ENCODE measurements around the gene ANKRD39. TPM values are rescaled to one million over a fixed set of nuclear protein-coding genes. Genes with fewer than 3 reads are reported as not detected.

ANKRD39 gene
- total RNA-seq, 2 experiments from 2014 or later, result 31.3 to 31.6 TPM

DNA sequence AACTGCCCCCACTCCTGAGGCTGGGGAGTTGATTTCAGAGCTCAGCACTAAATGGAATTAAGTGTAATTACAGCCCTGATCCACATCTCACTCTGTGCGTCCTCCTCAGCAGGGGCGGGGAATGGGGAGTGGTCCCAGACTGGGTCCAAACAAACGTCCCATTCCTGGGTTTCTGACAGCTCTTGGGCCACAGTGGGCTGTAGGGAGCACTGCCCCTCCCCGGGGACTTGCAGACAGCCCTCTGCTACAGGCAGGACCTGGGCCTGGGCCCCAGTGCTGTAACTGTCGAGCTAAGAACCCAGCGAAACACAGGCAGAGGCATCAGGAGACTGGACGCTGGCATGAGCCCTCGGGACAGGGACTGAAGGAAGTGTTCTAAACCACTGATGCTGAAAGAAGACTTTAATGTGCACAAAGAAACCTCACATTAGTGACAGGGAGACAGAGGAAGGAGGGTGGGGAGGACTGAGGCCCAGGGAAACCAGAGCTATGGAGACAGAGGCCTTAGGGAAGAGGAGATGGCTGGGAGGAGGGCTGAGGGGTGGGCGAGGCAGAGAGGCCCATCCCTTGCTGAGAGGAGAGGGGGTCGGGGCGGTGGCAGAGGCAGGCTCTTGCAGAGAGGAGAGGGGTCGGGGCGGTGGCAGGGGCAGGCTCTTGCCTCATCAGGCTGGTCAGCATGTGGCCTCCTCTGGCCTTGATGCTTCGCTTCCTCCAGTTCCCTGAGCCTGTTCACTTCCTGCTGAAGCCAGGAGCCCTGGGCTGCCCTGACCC, 17.9 kb upstream of the ANKRD39 start:
- CTCF ChIA-PET, result interaction anchor here (1.1 to 1.2 kb wide), 2 partner anchors 17 to 75 kb away, joined by 4 to 5 read pairs; no protein-coding TSS in a partner anchor
- POLR2A ChIA-PET, result no interaction called here

DNA sequence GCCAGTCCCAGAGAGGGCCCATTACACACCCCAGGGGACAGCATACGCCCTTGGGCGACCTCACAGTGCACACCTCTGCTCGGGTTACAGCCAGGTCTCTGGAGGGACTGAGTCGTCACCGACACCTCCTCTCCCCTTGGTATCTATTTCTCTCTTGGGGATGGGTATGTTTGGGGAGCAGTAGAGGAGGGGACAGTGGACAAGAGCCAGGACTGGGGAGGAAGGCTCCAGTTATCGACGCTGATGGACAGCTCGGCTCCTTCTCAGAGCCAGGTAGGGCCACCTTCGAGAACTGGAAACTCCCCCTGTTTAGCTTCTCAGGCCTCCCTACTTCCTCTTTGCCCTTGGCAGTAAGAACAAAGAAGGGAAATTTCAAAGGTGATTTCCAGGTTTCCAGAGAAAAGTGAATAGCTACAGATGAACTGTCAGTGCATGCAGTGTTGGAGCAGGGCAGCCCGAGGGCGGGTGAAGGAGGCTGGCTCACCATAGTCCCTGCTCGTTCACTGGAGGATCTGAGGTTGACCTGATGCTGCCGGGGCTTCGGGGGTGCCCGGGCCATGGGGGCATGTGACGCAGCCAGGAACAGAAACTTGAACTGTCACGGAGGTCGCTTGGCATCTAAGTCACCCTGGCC, 16.5 kb upstream of the ANKRD39 start:
- ChIA-PET POLR2A (interaction anchor here (0.6 kb wide), 1 partner anchor 16 kb away, joined by 4 read pairs; no protein-coding TSS in a partner anchor), CTCF (interaction anchor here (0.6 to 1.1 kb wide), 2 partner anchors 77 kb away, joined by 3 to 5 read pairs; no protein-coding TSS in a partner anchor)

DNA sequence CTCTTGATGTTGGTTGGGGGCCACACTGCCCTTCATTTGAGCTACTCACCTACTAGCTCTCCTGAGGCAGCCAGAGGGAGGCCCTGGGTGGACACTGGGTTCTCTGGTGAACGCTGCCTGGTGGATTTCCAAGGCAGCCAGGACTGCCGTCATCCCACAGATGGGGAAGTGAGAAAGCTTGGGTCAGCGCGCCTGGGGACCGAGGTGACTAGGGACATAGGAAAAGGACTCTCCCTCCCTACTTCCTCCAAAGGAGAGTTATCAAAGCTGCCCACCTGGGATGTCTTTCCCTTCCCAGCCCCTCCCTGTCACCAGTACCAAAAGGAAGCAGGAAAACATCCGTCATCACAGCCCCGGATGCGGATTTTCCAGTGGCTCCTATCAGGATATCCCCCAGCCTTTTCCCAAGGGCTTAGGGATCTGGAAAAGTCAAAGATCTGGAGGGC, 15.9 kb upstream of the ANKRD39 start:
- ChIA-PET CTCF (interaction anchor here (0.6 to 0.8 kb wide), 3 partner anchors 15 to 77 kb away, joined by 3 to 4 read pairs (median 4); partner anchors contain the start of gene ANKRD39), POLR2A (interaction anchor here (0.6 kb wide), 1 partner anchor 15 kb away, joined by 4 read pairs; no protein-coding TSS in a partner anchor)

DNA sequence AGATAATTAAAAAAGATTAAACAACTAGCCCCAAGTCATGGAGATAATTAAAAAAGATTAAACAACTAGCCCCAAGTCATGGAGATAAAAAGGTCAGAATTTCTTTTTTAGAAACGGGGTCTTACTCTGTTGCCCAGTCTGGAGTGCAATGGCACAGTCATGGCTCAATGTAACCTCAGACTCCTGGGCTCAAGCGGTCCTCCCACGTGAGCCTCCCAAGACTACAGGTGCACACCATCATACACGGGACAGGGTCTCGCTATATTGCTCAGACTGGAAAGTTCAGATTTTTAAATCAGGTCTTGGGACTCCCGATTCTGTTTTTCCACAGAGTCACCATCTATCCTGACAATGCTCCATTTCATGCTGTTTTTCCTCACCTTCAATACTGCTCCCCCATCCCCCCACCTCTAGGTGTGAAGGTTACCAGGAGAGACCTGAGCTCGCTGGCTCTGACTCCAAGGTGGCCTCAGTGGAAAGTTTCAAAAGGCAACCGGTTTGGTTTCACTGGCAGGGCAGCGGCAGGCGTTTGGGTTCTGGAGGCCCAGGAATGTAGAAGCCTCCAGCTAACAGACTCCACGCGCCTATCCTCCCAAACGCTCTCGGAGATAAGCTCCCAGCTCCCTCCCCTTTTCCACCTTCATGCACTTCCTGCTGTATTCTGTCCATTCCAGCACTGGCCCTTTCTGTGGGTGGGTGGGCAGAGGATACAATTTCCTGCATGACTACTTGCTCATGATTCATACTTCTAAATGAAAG, 15.0 kb upstream of the ANKRD39 start:
- ChIA-PET CTCF (interaction anchor here (0.6 to 0.8 kb wide), 2 partner anchors 15 to 68 kb away, joined by 4 read pairs; partner anchors contain the start of gene ANKRD39), POLR2A (no interaction called here)

DNA sequence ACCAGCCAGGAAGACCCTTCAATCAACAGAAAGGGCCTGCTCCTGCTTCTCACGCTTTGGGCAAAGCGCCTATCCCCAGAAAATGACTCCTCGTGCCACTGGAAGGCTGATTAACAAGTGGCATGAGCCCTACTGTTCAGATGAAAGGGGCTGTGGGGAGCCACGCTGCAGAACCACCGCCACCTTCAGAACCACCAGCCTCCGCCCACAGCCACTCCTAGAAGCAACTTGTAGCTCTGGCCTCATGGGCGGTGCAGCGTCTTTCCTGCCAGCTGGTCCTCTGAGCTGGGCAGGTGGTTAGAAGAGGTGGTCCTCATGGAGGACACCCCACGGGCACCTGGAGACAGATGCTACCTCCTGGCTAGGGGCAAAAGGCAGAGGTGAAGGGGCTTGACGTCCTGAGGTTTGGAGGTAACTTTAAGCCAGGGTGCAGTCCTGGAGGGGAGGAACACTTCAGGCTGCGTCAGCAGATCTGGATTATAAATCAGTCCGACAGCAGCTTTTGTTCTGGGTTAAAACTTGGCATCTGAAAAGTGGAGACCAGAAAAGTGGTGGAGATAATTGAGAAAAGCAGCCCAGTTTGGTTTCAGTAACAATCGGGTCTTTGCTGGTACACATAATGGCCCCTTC, 12.9 kb upstream of the ANKRD39 start:
- POLR2A ChIA-PET, result interaction anchor here (1.1 kb wide), 1 partner anchor 12 kb away, joined by 5 read pairs; no protein-coding TSS in a partner anchor
- CTCF ChIA-PET, result interaction anchor here (0.8 to 1.4 kb wide), 4 partner anchors 13 to 241 kb away, joined by 3 to 4 read pairs (median 3); partner anchors contain the start of gene ANKRD39

DNA sequence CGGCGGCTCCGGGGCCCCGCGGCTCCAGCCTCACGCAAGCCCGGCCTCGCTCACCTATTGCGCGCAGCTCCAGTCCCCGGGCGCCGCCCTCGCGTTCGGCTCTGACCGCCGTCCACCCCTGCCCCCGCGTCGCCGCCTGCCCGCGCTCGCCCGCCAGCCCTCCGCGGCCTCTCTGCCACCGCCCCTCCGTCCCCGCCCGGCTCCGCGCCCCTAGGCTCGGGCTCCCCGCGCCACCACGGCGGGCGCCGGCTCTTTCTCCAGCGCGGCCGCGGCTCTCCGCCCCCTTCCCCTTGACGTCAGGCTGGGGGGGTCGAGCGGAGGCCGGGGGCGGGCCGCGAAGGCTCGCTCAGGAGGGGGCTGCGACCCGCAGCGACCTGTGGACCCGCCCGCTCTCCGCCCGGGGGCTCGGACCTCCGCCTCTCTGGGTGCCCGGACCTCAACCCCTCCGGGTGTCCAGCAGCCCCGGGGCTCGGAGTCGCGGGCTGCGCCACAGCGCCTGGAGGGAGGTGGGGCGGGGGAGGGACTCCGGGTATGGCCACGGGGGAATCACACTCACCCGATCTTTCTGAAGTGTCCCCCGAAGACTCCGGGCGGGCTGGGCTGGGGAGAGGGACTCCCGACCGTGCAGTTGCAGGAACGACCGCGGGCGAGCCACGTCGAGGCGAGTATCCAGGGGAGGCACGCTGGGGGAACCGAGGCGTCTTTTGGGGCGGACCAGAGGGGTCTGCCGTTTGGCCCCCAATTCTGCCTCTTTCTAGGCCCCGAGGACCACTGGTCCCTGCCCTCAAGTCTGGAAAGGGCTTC, 12.2 kb upstream of the ANKRD39 start, which contains the start of gene SEMA4C:
Gene SEMA4C, minus strand, starts transcription at position 259 of the 804 bp plus-strand sequence. CDS start 2,194 bp downstream, outside the sequence.
- ChIA-PET POLR2A (interaction anchor here (0.6 to 1.1 kb wide), 2 partner anchors 12 to 834 kb away, joined by 4 to 5 read pairs; no protein-coding TSS in a partner anchor), CTCF (interaction anchor here (1.1 to 4.5 kb wide), 4 partner anchors 12 to 242 kb away, joined by 3 to 39 read pairs (median 4); partner anchors contain the start of gene ANKRD39)

DNA sequence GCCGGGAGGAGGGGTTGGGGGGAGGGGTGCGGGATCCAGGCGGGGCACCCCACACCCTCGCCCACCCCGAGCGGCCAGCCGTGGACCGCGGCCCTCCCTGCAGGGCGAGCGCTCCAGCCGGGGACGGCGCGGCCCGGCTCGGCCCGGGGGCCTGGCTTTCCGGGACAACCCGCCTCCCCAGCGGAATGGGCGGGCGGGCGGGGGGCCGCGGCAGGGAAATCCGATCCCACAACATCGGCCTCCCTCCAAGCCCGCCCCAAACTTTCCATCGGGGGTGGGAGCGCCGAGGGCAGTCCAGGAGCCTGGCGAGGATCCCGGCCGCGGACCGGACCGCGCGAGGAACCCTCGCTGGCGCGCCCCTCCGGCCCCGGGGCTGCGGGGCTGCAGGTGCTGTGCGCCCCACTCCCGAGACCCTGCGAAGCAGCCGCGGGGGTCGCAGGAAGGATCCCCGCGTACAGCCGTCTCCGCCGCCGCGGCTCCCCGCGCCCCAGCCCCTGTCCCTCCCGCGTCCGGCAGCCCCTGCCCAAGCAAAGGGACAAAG, 11.5 kb upstream of the ANKRD39 start:
- ChIA-PET CTCF (interaction anchor here (0.9 to 4.5 kb wide), 5 partner anchors 11 to 244 kb away, joined by 3 to 39 read pairs (median 4); partner anchors contain the start of gene ANKRD39), POLR2A (interaction anchor here (0.6 to 1.0 kb wide), 3 partner anchors 53 to 835 kb away, joined by 3 to 4 read pairs (median 4); partner anchors contain the start of gene CNNM3)

DNA sequence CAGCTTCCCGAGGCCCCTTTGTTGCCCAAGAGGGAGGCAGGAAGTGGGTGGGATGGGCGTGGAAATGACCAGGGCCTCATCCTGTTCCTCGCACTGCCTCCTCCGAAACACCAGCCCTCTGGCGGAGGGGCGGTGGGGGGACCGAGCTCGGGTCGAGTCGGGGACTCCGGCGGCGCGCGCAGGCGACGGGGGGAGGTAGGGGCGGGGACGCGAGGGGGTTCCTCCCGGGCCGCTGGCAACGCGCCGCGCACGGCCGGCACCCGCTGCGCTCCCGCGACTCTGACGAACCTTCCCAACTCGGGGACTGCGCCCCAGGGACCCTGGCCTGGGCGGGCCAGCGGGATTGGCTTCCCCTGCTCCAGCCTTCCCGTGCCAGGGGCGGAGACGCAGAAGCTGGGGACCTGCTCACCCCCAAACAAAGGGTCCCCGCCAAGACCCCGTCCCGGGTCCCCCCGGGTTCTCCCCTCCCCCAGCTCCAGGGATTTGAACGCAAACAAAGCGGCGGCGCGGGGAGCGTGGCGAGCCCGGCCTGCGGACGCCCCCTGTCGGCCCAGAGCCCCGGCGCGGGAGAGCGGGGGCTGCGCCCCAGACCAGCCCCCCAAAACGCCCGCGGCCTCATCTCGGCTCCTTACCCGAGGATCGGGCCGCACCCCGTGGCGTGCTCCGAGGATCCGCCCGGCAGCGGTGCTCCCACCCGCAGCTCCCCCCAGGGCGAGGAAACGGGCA, 10.9 kb upstream of the ANKRD39 start:
- ChIA-PET POLR2A (interaction anchor here (0.6 to 1.2 kb wide), 7 partner anchors 10 to 873 kb away, joined by 3 to 5 read pairs (median 4); partner anchors contain the start of genes ANKRD39 and CNNM3), CTCF (interaction anchor here (0.6 to 4.5 kb wide), 11 partner anchors 11 to 314 kb away, joined by 3 to 39 read pairs (median 3); partner anchors contain the start of gene ANKRD39)

DNA sequence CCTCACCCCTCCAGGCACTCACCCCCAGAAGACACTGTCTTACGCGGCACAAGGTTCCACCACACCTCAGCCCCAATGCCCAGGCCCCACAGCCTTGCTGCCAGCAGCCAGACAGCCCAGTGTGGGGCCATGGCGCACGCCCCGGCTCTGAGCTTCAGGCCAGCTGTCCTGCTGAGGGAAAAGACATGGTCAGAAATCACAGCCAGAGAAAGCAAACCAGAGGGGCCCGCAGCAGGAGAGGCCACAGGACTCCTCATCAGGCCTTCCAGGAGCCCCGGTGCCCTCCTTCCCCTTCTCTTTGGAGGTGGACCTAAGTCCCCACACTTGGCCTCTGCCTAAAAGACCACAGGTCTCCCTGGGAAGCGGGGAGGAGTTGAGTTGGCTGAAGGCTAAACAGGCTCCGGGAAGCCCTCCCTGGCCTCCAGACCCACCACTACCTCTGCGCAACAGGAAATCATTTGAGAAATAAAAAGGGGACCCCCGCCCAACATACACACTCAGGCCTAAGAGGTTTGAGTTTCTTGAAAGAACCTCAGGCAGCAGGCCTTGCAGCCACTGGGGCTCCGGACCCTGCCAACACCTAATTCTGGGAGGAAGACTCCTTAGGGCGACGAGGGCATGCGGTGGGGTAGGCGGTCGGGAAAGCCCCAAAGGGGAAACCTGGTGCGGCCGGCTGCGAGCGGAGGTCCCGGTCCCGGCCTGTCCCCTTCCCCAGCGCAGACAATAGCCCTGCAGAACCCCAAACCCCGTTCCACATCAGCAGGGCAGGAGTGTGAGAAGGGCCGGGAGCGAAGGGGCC, 10.1 kb upstream of the ANKRD39 start:
- POLR2A ChIA-PET, result interaction anchor here (0.6 to 1.2 kb wide), 6 partner anchors 9 to 873 kb away, joined by 3 to 5 read pairs (median 4); partner anchors contain the start of genes ANKRD39 and CNNM3
- CTCF ChIA-PET, result interaction anchor here (0.6 to 4.5 kb wide), 10 partner anchors 10 to 314 kb away, joined by 3 to 39 read pairs (median 4); partner anchors contain the start of gene ANKRD39

DNA sequence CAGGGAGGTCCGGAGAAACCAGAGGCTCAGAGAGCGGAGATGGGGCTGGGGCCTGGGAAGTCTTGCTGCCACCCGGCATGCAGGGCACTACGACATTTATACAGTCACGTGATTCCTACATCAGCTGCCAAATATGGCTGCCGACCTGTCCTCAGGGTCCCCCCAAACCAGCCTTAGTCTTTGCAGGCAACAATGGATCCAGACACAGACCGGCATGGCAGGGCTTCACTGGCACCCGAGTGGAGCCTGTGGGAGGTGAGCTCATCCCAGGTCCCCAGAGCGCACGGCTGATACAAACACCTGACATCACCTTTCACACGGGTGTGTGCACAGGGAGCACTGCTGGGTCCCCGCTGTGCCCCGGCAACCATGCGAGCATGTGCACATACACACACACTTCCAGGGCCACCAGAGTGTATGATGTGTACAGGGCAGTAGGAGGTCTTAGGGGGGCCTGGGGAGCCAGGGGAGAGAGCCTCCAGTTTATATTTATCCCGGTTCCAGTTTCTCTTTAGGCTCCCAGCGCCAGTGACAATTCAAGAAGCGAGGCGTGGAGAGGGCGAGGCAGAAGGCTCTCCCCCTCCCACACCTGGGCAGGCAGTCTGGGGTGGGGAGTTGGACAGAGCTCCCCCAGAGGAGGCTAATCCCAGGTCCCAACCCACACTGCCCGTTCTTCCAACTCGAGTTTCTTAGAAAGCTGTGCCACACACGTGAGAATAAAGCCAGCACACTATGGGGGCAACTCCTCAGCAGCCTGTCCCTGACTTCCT, 9.4 kb upstream of the ANKRD39 start:
- ChIA-PET CTCF (interaction anchor here (1.1 to 4.5 kb wide), 3 partner anchors 9 to 85 kb away, joined by 4 to 39 read pairs (median 7); partner anchors contain the start of gene ANKRD39), POLR2A (no interaction called here)

DNA sequence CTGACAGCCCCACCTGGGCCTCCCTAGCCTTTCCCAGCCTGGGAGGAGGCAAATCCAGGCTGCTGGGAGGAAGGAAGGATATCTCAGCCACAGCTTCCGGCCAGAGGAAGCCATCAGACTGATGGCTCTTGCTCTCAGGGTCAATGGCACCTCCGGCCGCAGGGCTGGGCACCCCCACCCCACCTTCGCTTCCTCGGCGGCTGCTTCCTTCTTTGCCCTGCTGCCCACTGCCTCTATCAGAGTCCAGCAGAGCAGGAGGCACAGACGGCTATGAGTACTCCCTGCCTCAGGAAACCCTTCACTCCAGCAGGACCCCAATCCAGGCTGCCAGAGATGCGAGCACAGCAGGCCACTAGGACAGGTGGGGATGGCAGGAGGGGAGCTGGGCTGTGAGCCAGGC, 8.8 kb upstream of the ANKRD39 start:
- POLR2A ChIA-PET, result no interaction called here
- CTCF ChIA-PET, result interaction anchor here (1.1 to 4.5 kb wide), 2 partner anchors 9 to 84 kb away, joined by 4 to 39 read pairs; partner anchors contain the start of gene ANKRD39

DNA sequence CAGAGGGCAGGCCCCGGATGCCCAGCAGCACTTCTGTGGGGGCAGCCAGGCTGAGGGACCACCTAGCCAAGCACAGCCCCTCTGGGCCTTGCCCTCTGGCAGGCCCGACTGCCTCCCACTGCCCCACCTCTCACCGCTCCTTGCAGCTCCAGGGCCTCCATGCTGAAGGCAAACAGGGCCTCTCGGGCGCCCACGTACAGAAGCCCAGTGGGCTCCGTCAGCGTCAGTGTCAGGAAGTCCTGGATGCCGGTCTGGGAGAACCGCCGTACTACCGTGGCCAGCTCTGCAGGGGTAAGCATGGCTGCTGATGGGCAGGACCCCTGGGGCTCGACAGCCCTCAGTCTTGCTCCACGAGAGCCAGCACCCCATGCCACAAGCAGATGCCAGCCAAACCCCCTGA, 8.3 kb upstream of the ANKRD39 start:
- POLR2A ChIA-PET, result no interaction called here

DNA sequence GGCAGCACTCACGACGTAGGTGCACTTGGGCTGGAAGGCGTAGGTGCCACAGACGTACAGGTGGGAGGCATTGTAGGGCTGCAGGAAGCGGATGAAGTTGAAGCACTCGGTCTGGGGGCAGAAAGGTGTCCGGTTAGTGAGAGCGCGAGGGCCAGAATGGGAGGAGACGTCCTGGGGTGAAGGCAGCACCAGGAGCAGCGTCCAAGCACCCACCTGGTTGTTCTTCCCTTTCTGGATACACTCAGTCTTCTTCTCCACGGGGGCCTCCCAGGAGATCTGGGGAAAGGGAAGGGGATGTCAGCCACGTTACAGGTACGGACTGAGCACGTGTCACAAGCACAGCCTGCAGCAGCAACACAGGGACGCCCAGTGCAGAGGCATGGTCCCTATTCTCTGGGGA, 7.8 kb upstream of the ANKRD39 start:
- ChIA-PET CTCF (interaction anchor here (4.5 kb wide), 1 partner anchor 8 kb away, joined by 39 read pairs; the partner anchor contains the start of gene ANKRD39), POLR2A (no interaction called here)

More for the DNA sequence above, 8.3 kb upstream of the ANKRD39 start:
- CTCF ChIA-PET, result interaction anchor here (1.1 to 4.5 kb wide), 2 partner anchors 8 to 85 kb away, joined by 4 to 39 read pairs; partner anchors contain the start of gene ANKRD39

DNA sequence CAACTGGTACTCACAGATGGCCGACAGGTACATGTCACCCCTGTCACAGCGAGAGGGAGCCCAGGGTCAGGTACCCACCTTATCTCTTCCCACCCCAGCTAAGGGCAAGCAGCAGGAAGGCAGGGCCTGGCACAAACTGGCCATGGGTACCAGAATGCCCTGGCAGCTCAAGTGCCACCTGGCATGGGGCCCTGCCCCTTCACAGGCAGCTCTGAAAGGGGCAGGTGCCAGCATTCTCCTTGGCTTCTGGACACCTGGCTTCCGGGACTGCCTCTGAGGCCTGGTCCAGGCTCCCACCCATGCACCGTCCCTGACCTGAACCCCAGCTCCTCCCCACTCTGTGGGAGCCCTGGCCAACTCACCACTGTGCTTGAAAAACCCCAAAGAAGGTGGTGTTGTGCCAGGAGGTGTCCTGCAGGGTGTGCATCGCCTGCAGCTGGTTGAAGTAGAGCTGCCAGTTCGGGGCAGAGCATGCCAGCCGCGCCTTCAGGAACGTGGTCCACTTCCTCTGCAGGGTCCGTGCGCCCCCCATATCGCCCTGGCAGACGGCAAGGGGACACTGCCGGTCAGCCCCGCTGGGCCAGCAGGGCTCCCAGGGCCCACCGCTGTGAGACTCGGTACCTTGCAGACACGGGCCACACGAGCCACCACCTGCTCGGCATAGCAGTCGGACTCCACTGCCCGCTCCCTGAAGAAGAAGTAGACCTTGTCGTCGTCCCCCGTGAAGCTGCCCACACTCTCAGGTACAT, 6.7 kb upstream of the ANKRD39 start:
- CTCF ChIA-PET, result no interaction called here
- POLR2A ChIA-PET, result interaction anchor here (0.5 kb wide), 1 partner anchor 16 kb away, joined by 4 read pairs; no protein-coding TSS in a partner anchor
